WTC11 (cell line): ENCODE measurements around the gene LHFPL4.

Experiments
- TF ChIP-seq, protein P1 (sequence below): sonication (generic); formaldehyde crosslinking; IDR thresholded peaks from 2 replicates; pipeline ENCODE4 v1.8.1; 2022; ENCODE audit warnings: mild to moderate bottlenecking, moderate library complexity, missing genetic modification reagents
- TF ChIP-seq, protein P2 (sequence below): sonication (generic); formaldehyde crosslinking; IDR thresholded peaks from 2 replicates; pipeline ENCODE4 v1.8.1; 2022; ENCODE audit warnings: missing genetic modification reagents, borderline replicate concordance
- TF ChIP-seq, protein P3 (sequence below): sonication (generic); formaldehyde crosslinking; IDR thresholded peaks from 2 replicates; pipeline ENCODE4 v1.8.0; 2022; ENCODE audit warnings: mild to moderate bottlenecking, missing genetic modification reagents
- TF ChIP-seq, protein P4 (sequence below): fragments of 200-600 bp; IDR thresholded peaks from 2 replicates; pipeline ENCODE4 v1.8.0; 2022; ENCODE audit warnings: antibody characterized with exemption
- TF ChIP-seq, protein P5 (sequence below): sonication (generic); formaldehyde crosslinking; IDR thresholded peaks from 2 replicates; pipeline ENCODE4 v1.8.1; 2023; ENCODE audit warnings: mild to moderate bottlenecking, missing genetic modification reagents, borderline replicate concordance
- TF ChIP-seq, protein P6 (sequence below): sonication (generic); formaldehyde crosslinking; IDR thresholded peaks from 2 replicates; pipeline ENCODE4 v1.8.0; 2022; ENCODE audit warnings: mild to moderate bottlenecking, missing genetic modification reagents
- TF ChIP-seq, protein P7 (sequence below): sonication (generic); formaldehyde crosslinking; IDR thresholded peaks from 2 replicates; pipeline ENCODE4 v1.8.0; 2023; ENCODE audit warnings: mild to moderate bottlenecking, missing genetic modification reagents
- TF ChIP-seq, protein P8 (sequence below): sonication (generic); formaldehyde crosslinking; IDR thresholded peaks from 2 replicates; pipeline ENCODE4 v1.8.0; 2022; ENCODE audit warnings: missing genetic modification reagents

DNA sequence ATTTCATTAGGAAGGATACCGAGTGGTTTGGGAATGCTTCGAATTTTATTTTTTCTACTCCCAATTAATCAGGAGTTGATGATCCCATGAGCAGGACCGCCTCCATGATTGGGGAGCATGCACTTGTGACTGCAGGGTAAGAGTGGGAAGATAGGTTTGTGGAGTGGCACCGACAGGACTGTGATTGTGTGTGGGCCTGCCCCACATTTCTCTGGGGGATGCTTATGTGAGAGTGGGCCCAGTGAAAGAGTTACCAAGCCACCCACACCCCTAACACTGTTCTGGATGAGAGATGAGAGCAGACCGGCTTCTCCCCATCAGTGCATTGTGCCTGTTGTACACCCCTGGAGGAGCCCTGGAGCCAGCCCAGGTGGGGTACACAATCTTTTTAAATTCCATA, 76.7 kb downstream of the LHFPL4 start:
- TF ChIP-seq, protein P1, sequence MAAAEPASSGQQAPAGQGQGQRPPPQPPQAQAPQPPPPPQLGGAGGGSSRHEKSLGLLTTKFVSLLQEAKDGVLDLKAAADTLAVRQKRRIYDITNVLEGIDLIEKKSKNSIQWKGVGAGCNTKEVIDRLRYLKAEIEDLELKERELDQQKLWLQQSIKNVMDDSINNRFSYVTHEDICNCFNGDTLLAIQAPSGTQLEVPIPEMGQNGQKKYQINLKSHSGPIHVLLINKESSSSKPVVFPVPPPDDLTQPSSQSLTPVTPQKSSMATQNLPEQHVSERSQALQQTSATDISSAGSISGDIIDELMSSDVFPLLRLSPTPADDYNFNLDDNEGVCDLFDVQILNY (CRISPR knock-in tag) = no peak
- TF ChIP-seq, protein P2, sequence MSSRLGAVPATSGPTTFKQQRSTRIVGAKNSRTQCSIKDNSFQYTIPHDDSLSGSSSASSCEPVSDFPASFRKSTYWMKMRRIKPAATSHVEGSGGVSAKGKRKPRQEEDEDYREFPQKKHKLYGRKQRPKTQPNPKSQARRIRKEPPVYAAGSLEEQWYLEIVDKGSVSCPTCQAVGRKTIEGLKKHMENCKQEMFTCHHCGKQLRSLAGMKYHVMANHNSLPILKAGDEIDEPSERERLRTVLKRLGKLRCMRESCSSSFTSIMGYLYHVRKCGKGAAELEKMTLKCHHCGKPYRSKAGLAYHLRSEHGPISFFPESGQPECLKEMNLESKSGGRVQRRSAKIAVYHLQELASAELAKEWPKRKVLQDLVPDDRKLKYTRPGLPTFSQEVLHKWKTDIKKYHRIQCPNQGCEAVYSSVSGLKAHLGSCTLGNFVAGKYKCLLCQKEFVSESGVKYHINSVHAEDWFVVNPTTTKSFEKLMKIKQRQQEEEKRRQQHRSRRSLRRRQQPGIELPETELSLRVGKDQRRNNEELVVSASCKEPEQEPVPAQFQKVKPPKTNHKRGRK (CRISPR knock-in tag) = no peak
- TF ChIP-seq, protein P3, sequence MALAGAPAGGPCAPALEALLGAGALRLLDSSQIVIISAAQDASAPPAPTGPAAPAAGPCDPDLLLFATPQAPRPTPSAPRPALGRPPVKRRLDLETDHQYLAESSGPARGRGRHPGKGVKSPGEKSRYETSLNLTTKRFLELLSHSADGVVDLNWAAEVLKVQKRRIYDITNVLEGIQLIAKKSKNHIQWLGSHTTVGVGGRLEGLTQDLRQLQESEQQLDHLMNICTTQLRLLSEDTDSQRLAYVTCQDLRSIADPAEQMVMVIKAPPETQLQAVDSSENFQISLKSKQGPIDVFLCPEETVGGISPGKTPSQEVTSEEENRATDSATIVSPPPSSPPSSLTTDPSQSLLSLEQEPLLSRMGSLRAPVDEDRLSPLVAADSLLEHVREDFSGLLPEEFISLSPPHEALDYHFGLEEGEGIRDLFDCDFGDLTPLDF (CRISPR knock-in tag) = no peak
- TF ChIP-seq, protein P4, sequence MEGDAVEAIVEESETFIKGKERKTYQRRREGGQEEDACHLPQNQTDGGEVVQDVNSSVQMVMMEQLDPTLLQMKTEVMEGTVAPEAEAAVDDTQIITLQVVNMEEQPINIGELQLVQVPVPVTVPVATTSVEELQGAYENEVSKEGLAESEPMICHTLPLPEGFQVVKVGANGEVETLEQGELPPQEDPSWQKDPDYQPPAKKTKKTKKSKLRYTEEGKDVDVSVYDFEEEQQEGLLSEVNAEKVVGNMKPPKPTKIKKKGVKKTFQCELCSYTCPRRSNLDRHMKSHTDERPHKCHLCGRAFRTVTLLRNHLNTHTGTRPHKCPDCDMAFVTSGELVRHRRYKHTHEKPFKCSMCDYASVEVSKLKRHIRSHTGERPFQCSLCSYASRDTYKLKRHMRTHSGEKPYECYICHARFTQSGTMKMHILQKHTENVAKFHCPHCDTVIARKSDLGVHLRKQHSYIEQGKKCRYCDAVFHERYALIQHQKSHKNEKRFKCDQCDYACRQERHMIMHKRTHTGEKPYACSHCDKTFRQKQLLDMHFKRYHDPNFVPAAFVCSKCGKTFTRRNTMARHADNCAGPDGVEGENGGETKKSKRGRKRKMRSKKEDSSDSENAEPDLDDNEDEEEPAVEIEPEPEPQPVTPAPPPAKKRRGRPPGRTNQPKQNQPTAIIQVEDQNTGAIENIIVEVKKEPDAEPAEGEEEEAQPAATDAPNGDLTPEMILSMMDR = no peak
- TF ChIP-seq, protein P5, sequence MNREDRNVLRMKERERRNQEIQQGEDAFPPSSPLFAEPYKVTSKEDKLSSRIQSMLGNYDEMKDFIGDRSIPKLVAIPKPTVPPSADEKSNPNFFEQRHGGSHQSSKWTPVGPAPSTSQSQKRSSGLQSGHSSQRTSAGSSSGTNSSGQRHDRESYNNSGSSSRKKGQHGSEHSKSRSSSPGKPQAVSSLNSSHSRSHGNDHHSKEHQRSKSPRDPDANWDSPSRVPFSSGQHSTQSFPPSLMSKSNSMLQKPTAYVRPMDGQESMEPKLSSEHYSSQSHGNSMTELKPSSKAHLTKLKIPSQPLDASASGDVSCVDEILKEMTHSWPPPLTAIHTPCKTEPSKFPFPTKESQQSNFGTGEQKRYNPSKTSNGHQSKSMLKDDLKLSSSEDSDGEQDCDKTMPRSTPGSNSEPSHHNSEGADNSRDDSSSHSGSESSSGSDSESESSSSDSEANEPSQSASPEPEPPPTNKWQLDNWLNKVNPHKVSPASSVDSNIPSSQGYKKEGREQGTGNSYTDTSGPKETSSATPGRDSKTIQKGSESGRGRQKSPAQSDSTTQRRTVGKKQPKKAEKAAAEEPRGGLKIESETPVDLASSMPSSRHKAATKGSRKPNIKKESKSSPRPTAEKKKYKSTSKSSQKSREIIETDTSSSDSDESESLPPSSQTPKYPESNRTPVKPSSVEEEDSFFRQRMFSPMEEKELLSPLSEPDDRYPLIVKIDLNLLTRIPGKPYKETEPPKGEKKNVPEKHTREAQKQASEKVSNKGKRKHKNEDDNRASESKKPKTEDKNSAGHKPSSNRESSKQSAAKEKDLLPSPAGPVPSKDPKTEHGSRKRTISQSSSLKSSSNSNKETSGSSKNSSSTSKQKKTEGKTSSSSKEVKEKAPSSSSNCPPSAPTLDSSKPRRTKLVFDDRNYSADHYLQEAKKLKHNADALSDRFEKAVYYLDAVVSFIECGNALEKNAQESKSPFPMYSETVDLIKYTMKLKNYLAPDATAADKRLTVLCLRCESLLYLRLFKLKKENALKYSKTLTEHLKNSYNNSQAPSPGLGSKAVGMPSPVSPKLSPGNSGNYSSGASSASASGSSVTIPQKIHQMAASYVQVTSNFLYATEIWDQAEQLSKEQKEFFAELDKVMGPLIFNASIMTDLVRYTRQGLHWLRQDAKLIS (CRISPR knock-in tag) = no peak
- TF ChIP-seq, protein P6, sequence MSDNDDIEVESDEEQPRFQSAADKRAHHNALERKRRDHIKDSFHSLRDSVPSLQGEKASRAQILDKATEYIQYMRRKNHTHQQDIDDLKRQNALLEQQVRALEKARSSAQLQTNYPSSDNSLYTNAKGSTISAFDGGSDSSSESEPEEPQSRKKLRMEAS (CRISPR knock-in tag) = no peak
- TF ChIP-seq, protein P7, sequence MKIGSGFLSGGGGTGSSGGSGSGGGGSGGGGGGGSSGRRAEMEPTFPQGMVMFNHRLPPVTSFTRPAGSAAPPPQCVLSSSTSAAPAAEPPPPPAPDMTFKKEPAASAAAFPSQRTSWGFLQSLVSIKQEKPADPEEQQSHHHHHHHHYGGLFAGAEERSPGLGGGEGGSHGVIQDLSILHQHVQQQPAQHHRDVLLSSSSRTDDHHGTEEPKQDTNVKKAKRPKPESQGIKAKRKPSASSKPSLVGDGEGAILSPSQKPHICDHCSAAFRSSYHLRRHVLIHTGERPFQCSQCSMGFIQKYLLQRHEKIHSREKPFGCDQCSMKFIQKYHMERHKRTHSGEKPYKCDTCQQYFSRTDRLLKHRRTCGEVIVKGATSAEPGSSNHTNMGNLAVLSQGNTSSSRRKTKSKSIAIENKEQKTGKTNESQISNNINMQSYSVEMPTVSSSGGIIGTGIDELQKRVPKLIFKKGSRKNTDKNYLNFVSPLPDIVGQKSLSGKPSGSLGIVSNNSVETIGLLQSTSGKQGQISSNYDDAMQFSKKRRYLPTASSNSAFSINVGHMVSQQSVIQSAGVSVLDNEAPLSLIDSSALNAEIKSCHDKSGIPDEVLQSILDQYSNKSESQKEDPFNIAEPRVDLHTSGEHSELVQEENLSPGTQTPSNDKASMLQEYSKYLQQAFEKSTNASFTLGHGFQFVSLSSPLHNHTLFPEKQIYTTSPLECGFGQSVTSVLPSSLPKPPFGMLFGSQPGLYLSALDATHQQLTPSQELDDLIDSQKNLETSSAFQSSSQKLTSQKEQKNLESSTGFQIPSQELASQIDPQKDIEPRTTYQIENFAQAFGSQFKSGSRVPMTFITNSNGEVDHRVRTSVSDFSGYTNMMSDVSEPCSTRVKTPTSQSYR (CRISPR knock-in tag) = no peak
- TF ChIP-seq, protein P8, sequence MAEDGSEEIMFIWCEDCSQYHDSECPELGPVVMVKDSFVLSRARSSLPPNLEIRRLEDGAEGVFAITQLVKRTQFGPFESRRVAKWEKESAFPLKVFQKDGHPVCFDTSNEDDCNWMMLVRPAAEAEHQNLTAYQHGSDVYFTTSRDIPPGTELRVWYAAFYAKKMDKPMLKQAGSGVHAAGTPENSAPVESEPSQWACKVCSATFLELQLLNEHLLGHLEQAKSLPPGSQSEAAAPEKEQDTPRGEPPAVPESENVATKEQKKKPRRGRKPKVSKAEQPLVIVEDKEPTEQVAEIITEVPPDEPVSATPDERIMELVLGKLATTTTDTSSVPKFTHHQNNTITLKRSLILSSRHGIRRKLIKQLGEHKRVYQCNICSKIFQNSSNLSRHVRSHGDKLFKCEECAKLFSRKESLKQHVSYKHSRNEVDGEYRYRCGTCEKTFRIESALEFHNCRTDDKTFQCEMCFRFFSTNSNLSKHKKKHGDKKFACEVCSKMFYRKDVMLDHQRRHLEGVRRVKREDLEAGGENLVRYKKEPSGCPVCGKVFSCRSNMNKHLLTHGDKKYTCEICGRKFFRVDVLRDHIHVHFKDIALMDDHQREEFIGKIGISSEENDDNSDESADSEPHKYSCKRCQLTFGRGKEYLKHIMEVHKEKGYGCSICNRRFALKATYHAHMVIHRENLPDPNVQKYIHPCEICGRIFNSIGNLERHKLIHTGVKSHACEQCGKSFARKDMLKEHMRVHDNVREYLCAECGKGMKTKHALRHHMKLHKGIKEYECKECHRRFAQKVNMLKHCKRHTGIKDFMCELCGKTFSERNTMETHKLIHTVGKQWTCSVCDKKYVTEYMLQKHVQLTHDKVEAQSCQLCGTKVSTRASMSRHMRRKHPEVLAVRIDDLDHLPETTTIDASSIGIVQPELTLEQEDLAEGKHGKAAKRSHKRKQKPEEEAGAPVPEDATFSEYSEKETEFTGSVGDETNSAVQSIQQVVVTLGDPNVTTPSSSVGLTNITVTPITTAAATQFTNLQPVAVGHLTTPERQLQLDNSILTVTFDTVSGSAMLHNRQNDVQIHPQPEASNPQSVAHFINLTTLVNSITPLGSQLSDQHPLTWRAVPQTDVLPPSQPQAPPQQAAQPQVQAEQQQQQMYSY (CRISPR knock-in tag) = no peak
